Left ventricle myocardium inferior (tissue), 1 donor: ENCODE measurements around the gene C1orf198. TPM values are rescaled to one million over a fixed set of nuclear protein-coding genes. Genes with fewer than 3 reads are reported as not detected.

Source experiments
- DNase-seq: peaks from one replicate; pipeline ENCODE4 v3.0.0-alpha.2; 2020
- H3K27ac ChIP-seq: fragments of 200-600 bp; replicated peaks from 2 replicates; pipeline ENCODE4 v1.8.0; 2021
- H3K27me3 ChIP-seq: fragments of 200-600 bp; 2 replicates; pipeline ENCODE4 v1.8.0; 2021; ENCODE audit warnings: low read depth
- H3K36me3 ChIP-seq: fragments of 200-600 bp; 2 replicates; pipeline ENCODE4 v1.8.0; 2021
- H3K4me1 ChIP-seq: fragments of 200-600 bp; 2 replicates; pipeline ENCODE4 v1.8.0; 2021
- H3K4me3 ChIP-seq: fragments of 200-600 bp; 2 replicates; pipeline ENCODE4 v1.8.0; 2021; ENCODE audit warnings: mild to moderate bottlenecking, moderate library complexity
- H3K9me3 ChIP-seq: fragments of 200-600 bp; replicated peaks from 2 replicates; pipeline ENCODE4 v1.8.0; 2021
- CTCF ChIP-seq: fragments of 200-600 bp; IDR thresholded peaks from 2 replicates; pipeline ENCODE4 v1.8.0; 2021; ENCODE audit warnings: antibody characterized with exemption, mild to moderate bottlenecking, borderline replicate concordance
- intact Hi-C: fragments of 100-400 bp; cut with micrococcal nuclease; formaldehyde crosslinking; loops from one replicate; pipeline ENCODE4 v1.11.0; 2022
- long read RNA-seq: library from polyadenylated mRNA; unstranded; transcript quantifications from one replicate; pipeline ENCODE4 v2.0.0, GENCODE V29; 2021
- total RNA-seq: library from RNA; stranded (reverse); fragmentation: NEBNext Ultra II Directional; extraction: Animal tissue kit (Norgen Biotek cat#: 25700); gene quantifications from one replicate; pipeline ENCODE4 v1.2.1, GENCODE V29; 2021
- donor health status: DM: no; HTN: yes; CAD: no; lungs with severe emphysema.

Gene C1orf198
- total RNA-seq: 32.7 TPM
- long read RNA-seq, transcript C1orf198-201 (4 exons, 3,858 nt): major isoform, 117 of 138 reads
- long read RNA-seq, partial matches to known transcripts: 3 of 138 reads
- long read RNA-seq, other reads (novel, unspliced or antisense): 18 of 138 reads

GRCh38 chr1:230867903-230868735 is at the start of gene C1orf198:
Gene C1orf198, minus strand, starts transcription at chr1:230868521. Its CDS starts 9 bp downstream, at chr1:230868512.
- H3K9me3 ChIP-seq: no peaks in the 10 kb centered on the region
- peak; percentile 79 for DNase-seq
- intact Hi-C loops: loop anchor here (10.0 kb wide), 1 partner anchor 53 kb away; no protein-coding TSS in a partner anchor
- H3K36me3 ChIP-seq: no peaks in the 10 kb centered on the region
- peaks cover 72% of the 10 kb centered on the region for H3K4me1 ChIP-seq
- H3K4me3 ChIP-seq: peak within 1 kb of the TSS; percentile 94
- H3K27me3 ChIP-seq: no peaks in the 10 kb centered on the region
- TF ChIP-seq CTCF: no peak
- peak within 1 kb of the TSS; percentile 92 for H3K27ac ChIP-seq

GRCh38 chr1:230917284-230918135 is 49.2 kb upstream of the C1orf198 start:
- Histone ChIP-seq H3K4me1 (no peaks in the 10 kb centered on the region), H3K27ac (no peak overlapping the region), H3K27me3 (no peaks in the 10 kb centered on the region), H3K4me3 (no peak overlapping the region), H3K36me3 (peaks cover 56% of the 10 kb centered on the region), H3K9me3 (no peaks in the 10 kb centered on the region)
- TF ChIP-seq CTCF: peak; percentile 62
- peak; percentile 63 for DNase-seq
- intact Hi-C loops: loop anchor here (5.0 kb wide), 1 partner anchor 120 kb away; no protein-coding TSS in a partner anchor

GRCh38 chr1:230916587-230917283 is 48.4 kb upstream of the C1orf198 start:
- intact Hi-C loops: loop anchor here (5.0 kb wide), 1 partner anchor 119 kb away; no protein-coding TSS in a partner anchor
- H3K27ac ChIP-seq: no peak overlapping the region
- no peak overlapping the region for H3K4me3 ChIP-seq
- no peaks in the 10 kb centered on the region for H3K4me1 ChIP-seq
- TF ChIP-seq CTCF: no peak
- DNase-seq: no peak
- no peaks in the 10 kb centered on the region for H3K27me3 ChIP-seq
- H3K36me3 ChIP-seq: peaks cover 57% of the 10 kb centered on the region
- H3K9me3 ChIP-seq: no peaks in the 10 kb centered on the region

- H3K4me3 ChIP-seq: no peak overlapping the region
- H3K9me3 ChIP-seq: no peaks in the 10 kb centered on the region
- intact Hi-C loops: loop anchor here (5.0 kb wide), 1 partner anchor 118 kb away; no protein-coding TSS in a partner anchor
- H3K27ac ChIP-seq: no peak overlapping the region
- no peaks in the 10 kb centered on the region for H3K27me3 ChIP-seq
- DNase-seq: no peak
- H3K4me1 ChIP-seq: peaks cover 10% of the 10 kb centered on the region
- TF ChIP-seq CTCF: no peak
- peaks cover 58% of the 10 kb centered on the region for H3K36me3 ChIP-seq
Measured at GRCh38 chr1:230915078-230915477, 46.8 kb upstream of the C1orf198 start.

- TF ChIP-seq CTCF: no peak
- Histone ChIP-seq H3K4me3 (no peak overlapping the region), H3K36me3 (peaks cover 55% of the 10 kb centered on the region), H3K27me3 (no peaks in the 10 kb centered on the region), H3K9me3 (no peaks in the 10 kb centered on the region), H3K27ac (no peak overlapping the region), H3K4me1 (peaks cover 10% of the 10 kb centered on the region)
- DNase-seq: no peak
- intact Hi-C loops: no loop called here
Measured at GRCh38 chr1:230913496-230913895, 45.2 kb upstream of the C1orf198 start.
